HG03097 (cell line): Measurements from ENCODE around the gene ACTN2.

ENCODE experiments used
- ATAC-seq: cut with Tn5 transposase; IDR thresholded peaks from one replicate; pipeline ENCODE4 v1.9.1; 2021; ENCODE audit not compliant: unreplicated experiment, low FRiP score

The ACTN2 gene

DNA sequence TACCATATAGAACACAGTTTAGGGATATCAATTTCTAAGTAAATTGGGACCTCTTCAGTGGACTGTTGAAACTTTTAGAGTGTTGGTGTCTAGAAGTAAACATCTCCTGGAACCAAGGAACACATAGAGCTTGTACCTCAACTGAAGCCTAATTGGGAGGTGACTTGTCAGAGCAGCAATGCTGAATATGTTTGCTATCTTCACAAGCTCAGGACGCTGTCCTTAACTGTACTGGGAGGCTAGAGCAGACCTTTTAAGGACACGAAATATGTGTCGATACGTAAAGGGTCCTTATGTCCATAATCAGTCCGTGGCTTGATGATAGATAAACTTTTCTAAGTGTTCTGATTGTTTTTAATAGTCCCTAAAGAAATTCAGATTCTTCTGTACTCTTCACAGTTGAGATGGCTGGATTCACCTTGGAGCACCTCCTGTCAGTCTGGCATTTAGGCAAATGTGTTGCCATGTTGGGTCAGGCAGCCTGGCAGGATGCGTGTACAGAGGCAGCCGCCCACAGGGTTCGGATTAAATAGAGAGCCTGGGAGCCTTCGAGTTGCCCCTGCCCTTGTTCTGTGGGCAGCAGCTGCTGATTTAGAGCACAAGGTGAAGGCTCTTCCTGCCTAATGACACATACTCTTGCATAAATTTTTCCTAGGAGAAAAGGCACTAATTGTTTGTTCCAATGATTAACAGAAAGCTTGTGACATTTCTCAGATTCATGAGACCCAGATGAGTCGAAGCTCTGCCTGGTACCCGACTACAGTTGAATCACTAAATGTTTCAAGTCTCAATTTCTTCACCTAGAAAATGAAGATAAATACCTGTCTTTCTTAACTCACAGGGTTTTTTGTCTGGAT lies 3.6 kb downstream of the ACTN2 start:
- ATAC-seq, result no peak

- ATAC-seq, result no peak
Observed at GRCh38 chr1:236691348-236691747, 5.0 kb downstream of the ACTN2 start.

DNA sequence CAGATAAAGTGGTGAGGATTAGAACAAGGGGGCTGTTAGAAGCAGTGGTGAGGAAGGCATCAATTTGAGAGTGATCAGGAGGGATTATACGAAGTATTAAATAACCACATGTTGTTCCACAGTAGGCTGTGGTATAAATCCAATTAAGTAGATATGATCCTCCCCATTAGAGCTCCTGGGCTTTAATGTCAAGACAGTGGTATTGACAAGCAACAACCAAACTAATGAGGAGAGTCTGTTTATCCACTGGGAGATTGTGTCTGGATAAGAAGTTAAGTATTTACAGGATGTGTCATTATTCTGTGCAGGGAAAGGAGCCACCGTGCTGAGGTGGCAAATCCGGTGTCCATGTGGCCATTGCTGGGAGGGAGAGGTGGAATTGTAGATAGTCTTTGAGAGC lies 5.8 kb downstream of the ACTN2 start:
- no peak for ATAC-seq

- no peak for ATAC-seq
Observed at GRCh38 chr1:236692742-236693141, 6.4 kb downstream of the ACTN2 start.

DNA sequence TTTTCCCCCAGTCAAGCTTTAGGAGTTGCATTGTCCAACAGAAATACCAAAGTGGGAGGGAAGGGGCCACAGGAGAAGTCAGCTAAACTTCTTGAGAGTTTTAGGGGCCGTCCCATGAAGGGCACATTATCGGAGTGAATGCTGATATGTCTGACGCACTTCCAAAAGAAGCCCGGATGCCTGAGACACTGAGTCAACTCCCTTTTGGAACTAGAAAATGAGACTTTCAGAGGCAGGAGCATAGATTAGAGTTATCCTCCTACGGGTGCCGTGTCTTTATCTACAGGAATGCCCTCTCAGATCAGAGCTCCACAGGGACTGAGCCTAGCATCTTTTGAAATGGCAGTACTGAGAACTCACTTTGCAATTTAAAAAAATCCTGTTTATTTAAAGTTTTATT lies 13.1 kb downstream of the ACTN2 start:
- no peak for ATAC-seq

GRCh38 chr1:236700903-236701302 lies 14.6 kb downstream of the ACTN2 start:
- ATAC-seq, result no peak

- ATAC-seq, result no peak
Observed at GRCh38 chr1:236701782-236702181, 15.5 kb downstream of the ACTN2 start.

- ATAC-seq, result no peak
Observed at GRCh38 chr1:236702791-236703394, 16.6 kb downstream of the ACTN2 start.

GRCh38 chr1:236705771-236706170 lies 19.5 kb downstream of the ACTN2 start:
- ATAC-seq, result no peak

- no peak for ATAC-seq
Observed at GRCh38 chr1:236706183-236706582, 19.9 kb downstream of the ACTN2 start.

DNA sequence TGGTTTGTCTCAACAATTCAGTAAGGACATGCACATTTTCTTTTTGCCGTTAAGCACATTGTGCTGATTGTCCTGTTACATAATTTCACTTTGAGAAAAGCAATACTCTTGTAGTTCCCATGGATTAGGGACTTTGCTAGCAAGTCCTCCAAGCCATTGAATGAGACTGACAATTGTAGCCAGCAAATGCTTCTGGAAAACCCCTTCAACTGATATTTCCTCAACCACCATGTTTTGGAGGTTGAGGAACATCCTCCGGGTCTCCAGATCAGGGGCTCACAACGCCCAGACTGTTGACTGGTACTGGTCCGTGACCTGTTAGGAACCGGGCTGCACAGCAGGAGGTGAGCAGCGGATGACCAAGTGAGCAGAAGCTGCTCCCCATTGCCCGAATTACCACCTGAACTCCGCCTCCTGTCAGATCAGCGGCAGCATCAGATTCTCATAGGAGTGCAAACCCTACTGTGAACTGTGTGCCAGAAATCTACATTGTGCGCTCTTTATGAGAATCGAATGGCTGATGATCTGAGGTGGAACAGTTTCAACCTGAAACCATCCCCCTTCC lies 24.1 kb downstream of the ACTN2 start:
- ATAC-seq, result no peak

- ATAC-seq, result no peak
Observed at GRCh38 chr1:236716160-236716559, 29.9 kb downstream of the ACTN2 start.

DNA sequence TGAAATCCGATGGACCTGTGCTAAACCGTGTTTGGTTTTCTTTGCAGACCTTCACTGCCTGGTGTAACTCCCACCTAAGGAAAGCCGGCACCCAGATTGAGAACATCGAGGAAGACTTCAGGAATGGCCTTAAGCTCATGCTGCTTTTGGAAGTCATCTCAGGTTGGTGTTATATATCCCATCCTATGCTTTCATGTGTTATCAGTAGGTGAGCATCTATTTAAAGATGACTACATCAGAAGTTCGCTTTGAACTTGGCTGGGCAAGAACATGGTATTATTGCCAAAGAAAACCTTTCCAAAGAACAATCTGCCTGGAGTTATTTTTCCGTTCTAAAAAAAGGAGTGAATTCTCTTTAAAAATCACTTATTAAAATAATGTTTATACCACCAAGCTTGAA lies 31.5 kb downstream of the ACTN2 start:
- no peak for ATAC-seq

GRCh38 chr1:236718328-236718727 lies 32.0 kb downstream of the ACTN2 start:
- ATAC-seq, result no peak

DNA sequence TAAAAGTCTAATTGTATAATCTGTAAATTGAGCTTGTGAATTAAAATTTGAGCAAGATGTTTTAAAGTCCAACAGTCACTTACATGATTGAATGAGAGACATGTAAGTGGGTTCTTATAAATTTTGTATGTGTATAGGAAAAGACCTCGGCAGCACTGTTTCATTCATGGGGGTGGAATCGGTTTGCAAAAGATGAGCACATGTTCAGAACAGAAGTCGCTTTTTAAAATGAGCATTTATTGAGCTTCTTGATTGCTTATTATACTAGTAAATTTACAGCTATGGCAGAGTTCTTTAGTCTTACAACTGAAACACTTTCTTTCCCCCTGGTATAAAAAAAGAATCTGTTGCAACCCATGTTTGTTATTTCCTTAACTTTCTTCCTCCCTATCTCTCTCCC lies 33.9 kb downstream of the ACTN2 start:
- no peak for ATAC-seq

DNA sequence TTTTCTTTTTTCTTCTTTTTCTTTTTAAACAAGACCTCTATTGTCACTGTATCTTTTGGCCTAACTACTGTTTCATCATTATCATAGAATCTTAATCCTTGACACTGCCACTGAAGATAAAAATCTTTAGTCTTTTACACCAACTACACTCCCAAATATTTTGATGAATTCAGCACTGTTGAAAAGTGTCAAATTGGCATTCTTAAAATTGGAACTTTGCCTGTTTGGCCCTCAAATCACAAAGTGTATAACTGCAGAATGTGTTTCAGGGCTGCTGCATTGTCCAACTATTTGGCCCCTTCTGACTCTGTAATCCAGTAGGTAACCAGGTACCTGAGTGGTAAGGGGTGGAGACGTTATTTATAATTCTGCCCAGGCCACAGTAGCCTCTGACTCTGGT lies 34.3 kb downstream of the ACTN2 start:
- no peak for ATAC-seq

DNA sequence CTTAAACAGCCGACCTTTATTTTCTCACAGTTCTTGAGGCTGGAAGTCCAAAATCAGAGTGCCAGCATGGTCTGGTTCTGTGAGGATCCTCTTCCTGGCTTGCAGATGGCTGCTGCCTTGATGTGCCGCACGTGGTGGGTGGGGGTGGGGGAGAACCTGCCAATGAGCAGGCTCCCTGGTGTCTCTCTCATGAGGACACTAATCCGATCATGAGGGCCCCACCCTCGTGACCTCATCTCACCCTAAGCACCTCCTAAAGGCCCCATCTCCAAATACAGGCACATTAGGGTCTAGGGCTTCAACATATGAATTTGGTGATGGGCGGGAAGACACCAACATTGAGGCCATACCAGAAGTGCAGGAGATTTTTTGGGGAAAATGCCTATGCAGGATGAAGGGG lies 37.8 kb downstream of the ACTN2 start:
- no peak for ATAC-seq

- ATAC-seq, result no peak
Observed at GRCh38 chr1:236724506-236724905, 38.2 kb downstream of the ACTN2 start.

- ATAC-seq, result no peak
Observed at GRCh38 chr1:236725668-236726067, 39.4 kb downstream of the ACTN2 start.

- ATAC-seq, result no peak
Observed at GRCh38 chr1:236727521-236727920, 41.2 kb downstream of the ACTN2 start.

GRCh38 chr1:236728752-236729151 lies 42.5 kb downstream of the ACTN2 start:
- no peak for ATAC-seq

- ATAC-seq, result no peak
Observed at GRCh38 chr1:236733653-236734052, 47.4 kb downstream of the ACTN2 start.
